T-helper 22 cell (primary cell): ENCODE measurements around the gene PKP4.

Experiments
- DNase-seq: peaks from one replicate; pipeline ENCODE4 v3.0.0-alpha.2; 2020; ENCODE audit warnings: low read depth

The PKP4 gene

GRCh38 chr2:158651358-158652057 lies 194.8 kb downstream of the PKP4 start:
- DNase-seq: no peak

GRCh38 chr2:158655628-158656027 lies 198.9 kb downstream of the PKP4 start:
- no peak for DNase-seq

GRCh38 chr2:158656492-158657229 lies 199.9 kb downstream of the PKP4 start:
- no peak for DNase-seq

GRCh38 chr2:158658396-158658795 lies 201.6 kb downstream of the PKP4 start:
- no peak for DNase-seq

DNA sequence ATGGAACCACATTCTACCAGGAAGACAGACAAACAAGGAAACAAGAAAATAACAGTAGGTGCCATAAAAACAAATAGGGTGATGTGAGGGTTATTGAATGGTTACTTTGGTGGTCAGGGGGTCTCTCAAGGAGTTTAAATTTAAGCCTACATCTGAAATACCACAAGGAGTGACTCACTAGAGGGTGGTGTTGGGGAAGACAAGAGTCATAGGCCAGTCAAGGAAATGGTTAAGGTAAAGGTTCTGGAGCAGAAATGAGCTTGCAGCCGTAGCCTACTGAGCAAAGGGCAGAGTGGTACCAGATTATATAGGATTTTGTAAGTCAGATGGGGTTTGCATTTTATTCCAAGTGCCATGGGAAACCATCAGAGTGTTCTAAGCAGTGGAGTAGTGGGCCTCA lies 202.7 kb downstream of the PKP4 start:
- DNase-seq: no peak

DNA sequence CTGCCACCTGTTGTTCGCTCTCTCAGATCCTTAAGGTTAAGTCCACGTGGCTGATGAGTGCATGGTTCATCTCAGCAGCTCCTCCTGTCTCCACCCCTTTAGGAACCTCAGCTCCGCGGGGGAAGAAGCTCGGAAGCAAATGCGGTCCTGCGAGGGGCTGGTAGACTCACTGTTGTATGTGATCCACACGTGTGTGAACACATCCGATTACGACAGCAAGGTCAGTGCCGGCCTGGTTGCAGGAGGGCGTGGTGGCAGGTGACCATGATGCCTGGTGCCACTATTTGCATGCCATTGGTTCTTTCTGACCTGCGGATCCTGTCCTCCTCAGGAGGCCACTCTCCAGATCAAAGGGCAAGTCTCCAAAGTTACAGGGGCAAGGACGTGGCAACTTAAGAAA lies 204.5 kb downstream of the PKP4 start:
- no peak for DNase-seq

- DNase-seq: no peak
Measured at GRCh38 chr2:158662421-158662820, 205.7 kb downstream of the PKP4 start.

- DNase-seq: no peak
Measured at GRCh38 chr2:158663796-158664195, 207.0 kb downstream of the PKP4 start.

DNA sequence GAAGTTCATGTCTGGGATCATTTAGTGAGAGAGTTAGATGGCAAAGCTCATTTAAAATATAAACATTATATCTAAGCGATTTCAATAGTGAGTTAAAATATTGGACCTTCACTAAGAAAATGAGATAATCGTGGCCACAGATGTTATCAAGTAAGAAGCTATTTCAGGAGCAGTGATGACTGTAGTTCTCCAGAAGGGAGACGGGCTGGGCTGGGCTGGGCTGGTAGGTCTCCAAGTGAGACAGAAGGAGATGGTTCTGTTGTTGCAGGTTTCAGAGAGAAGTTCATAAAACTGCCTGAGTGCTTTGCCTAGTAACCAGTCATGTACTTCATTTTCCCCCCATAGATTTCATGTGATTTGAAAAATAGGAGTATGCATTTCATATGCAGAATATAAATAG lies 208.2 kb downstream of the PKP4 start:
- no peak for DNase-seq

GRCh38 chr2:158665536-158666302 lies 209.0 kb downstream of the PKP4 start:
- no peak for DNase-seq

- DNase-seq: no peak
Measured at GRCh38 chr2:158666969-158667368, 210.2 kb downstream of the PKP4 start.

- no peak for DNase-seq
Measured at GRCh38 chr2:158667586-158667985, 210.8 kb downstream of the PKP4 start.

DNA sequence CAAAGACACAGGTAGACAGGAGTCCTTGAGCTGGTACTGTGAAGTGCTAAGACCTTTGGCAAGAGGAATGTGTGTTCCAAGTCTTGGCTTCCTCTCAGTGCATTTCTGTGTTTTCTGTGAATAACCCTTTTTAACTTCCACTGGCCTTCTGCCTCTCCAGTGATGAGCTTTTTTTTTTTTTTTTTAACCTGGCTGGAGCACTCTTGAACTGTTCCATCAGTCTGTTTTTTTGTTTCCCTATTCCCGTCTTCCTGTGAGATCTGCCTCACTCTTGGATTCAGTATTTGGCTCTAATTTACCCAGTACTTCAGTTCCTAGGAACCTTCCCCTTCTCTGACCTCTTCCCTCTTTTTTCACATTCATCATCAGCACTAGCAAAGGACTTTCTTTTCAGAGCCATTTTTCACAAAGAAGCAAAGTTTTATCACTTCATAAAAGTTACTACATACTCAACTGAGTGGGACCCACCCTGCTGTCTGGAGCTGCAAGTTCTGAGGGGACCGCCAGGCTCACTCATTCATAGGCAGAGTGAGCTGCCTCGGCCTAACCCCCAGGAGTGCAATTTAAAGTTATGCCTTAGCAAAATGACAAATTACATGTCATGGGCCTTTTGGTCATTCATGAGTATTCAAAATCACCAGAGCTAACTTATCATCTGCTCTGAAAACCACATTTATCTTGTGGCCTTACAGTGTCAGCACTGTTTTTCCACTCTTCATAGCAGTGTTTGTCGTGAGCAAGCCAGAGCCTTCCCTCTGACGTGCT lies 211.4 kb downstream of the PKP4 start:
- no peak for DNase-seq

GRCh38 chr2:158670292-158670691 lies 213.5 kb downstream of the PKP4 start:
- no peak for DNase-seq

DNA sequence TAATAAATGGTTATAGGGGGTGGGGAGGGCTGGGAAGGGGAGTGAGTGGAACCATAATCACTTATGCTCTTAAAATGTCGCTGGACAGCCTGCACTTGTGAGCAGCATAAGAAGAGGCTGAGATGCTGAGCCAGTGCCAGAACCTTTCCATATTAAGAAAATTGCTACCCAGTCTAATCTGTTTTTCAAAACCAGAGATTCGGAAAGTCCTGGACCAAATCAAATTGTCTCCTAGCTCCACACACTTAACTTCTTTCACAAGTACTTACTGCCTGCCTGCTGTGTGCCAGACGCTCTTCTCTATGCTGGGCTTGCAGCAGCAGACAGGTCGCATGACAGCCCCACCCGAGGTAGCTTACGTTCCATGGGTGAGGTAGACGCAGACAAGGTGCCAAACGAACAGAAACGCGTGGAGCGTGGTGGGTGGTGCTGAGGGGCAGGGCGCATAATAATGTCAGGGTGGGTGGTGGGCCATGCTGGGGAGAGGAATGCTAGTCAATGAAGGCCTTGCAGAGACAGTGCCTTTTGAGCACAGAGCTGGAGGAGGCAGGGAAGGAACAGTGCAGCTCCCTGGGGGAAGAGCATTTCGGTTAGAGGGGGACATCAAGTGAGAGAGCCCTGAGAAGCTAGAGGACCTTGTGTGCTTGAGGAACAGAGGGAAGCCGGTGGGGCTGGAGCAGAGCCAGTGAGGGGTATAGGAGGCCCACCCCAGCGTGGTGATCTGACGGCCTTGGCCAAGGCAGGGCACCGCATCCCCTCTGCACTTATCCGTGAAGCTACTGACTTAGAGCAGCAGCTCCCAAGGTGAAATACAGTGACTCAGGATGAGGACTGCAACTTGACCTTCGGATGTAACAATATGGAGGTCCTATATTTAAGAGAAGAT lies 214.9 kb downstream of the PKP4 start:
- no peak for DNase-seq

- DNase-seq: no peak
Measured at GRCh38 chr2:158676295-158676694, 219.5 kb downstream of the PKP4 start.

GRCh38 chr2:158676696-158677095 lies 219.9 kb downstream of the PKP4 start:
- DNase-seq: no peak

GRCh38 chr2:158677542-158677941 lies 220.8 kb downstream of the PKP4 start:
- DNase-seq: no peak

DNA sequence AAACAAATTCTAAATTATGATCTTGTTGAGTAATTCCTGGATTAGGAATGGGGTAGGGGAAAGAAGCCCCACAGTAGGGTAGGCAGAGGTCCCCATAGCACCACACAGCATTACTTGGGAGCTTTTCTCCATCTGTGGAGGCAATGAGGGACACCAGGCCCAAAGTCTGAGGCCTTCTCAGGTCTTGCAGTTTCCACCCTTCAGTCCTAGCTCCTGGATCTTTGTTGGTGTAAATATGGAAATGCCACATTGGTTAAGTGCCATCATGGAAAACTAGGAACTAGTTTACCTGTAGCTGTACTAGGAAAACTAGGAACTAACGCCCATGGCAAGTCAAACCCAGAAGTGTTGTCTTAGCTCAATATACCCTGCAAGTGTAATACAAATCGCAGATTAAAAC lies 225.1 kb downstream of the PKP4 start:
- DNase-seq: no peak

- DNase-seq: no peak
Measured at GRCh38 chr2:158685646-158686045, 228.9 kb downstream of the PKP4 start.

GRCh38 chr2:158686210-158686691 lies 229.5 kb downstream of the PKP4 start:
- no peak for DNase-seq
